Stimulated activated naive CD8-positive, alpha-beta T cell treated with anti-CD3 and anti-CD28 coated beads, Interleukin-15, amount 100 ng/mL, for 72 hours (primary cell): Measurements from ENCODE around the gene WNT7B.

Experiments used
- ATAC-seq: fragments of 150-1000 bp; cut with Tn5 transposase; 2 replicates; pipeline ENCODE4 v1.10.0; 2021; ENCODE audit warnings: mild to moderate bottlenecking, moderate library complexity
- DNase-seq, 2 donors: peaks; one replicate each; pipeline ENCODE4 v3.0.0; 2021 to 2022
- H3K27ac Mint-ChIP-seq, 2 donors: one replicate each; pipeline ENCODE4 v1.8.0; 2022; ENCODE audit warnings: mild to moderate bottlenecking in 2 of 2, mixed read lengths in 2 of 2, moderate library complexity in 2 of 2
- H3K27me3 Mint-ChIP-seq: one replicate; pipeline ENCODE4 v1.8.0; 2022; ENCODE audit warnings: mixed read lengths
- H3K4me1 Mint-ChIP-seq: one replicate; pipeline ENCODE4 v1.8.0; 2022; ENCODE audit warnings: mild to moderate bottlenecking, mixed read lengths
- H3K4me3 Mint-ChIP-seq, 2 donors: one replicate each; pipeline ENCODE4 v1.8.0; 2022; ENCODE audit warnings: mild to moderate bottlenecking in 2 of 2, mixed read lengths in 2 of 2, moderate library complexity in 1 of 2
- H3K9me3 Mint-ChIP-seq, 2 donors: one replicate each; pipeline ENCODE4 v1.8.0; 2022; ENCODE audit warnings: mixed read lengths in 2 of 2

WNT7B gene

DNA sequence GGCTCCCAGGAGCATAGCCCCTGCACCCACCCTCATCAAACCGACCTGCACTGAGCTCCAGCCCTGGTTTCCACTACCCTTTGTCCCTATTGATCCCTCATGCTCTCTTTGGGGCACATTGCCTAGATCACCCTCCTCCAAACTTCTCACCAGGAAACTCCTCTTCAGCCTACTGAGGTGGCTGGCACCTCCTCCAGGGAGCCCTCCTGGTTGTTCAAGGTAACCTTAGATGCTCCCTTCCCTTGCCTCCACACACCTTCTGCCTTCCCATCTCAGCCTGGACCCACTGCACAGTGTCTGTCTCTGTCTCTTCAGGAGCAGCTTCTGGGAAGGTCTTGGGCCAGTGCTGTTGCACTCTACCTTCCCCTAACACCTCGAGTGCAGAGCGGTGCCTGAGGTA is 15.8 kb upstream of the WNT7B start:
- ATAC-seq, result no peak

GRCh38 chr22:45991098-45991497 is 14.1 kb upstream of the WNT7B start:
- Mint-ChIP-seq H3K4me3 (no peak overlapping the region), H3K27ac (no peak overlapping the region), H3K27me3 (peaks cover 22% of the 10 kb centered on the region), H3K4me1 (peaks cover 10% of the 10 kb centered on the region), H3K9me3 (peaks cover 0 to 7% of the 10 kb centered on the region in 2 donors)
- DNase-seq (no peak), ATAC-seq (no peak)

More for the DNA sequence above, 15.8 kb upstream of the WNT7B start:
- peaks cover 0 to 7% of the 10 kb centered on the region in 2 donors for H3K9me3 Mint-ChIP-seq
- H3K27me3 Mint-ChIP-seq, result peaks cover 22% of the 10 kb centered on the region
- H3K4me1 Mint-ChIP-seq, result peaks cover 18% of the 10 kb centered on the region
- no peak overlapping the region for H3K4me3 Mint-ChIP-seq
- no peak for DNase-seq
- no peak overlapping the region for H3K27ac Mint-ChIP-seq

GRCh38 chr22:45987136-45987861 is 10.3 kb upstream of the WNT7B start:
- Mint-ChIP-seq H3K9me3 (peaks cover 0 to 9% of the 10 kb centered on the region in 2 donors), H3K4me3 (no peak overlapping the region), H3K27ac (no peak overlapping the region), H3K4me1 (no peaks in the 10 kb centered on the region), H3K27me3 (no peaks in the 10 kb centered on the region)
- ATAC-seq (no peak), DNase-seq (no peak)

GRCh38 chr22:45984316-45984916 is 7.5 kb upstream of the WNT7B start:
- Mint-ChIP-seq H3K9me3 (peaks cover 0 to 9% of the 10 kb centered on the region in 2 donors), H3K4me1 (no peaks in the 10 kb centered on the region), H3K4me3 (no peak overlapping the region), H3K27ac (no peak overlapping the region), H3K27me3 (no peaks in the 10 kb centered on the region)
- ATAC-seq, result no peak
- no peak for DNase-seq

- Mint-ChIP-seq H3K4me3 (no peak overlapping the region), H3K9me3 (peaks cover 0 to 9% of the 10 kb centered on the region in 2 donors), H3K27me3 (no peaks in the 10 kb centered on the region), H3K27ac (peak overlapping the region in 1 of 2 donors; percentile 24), H3K4me1 (no peaks in the 10 kb centered on the region)
- no peak for ATAC-seq
- DNase-seq, result no peak
Measured at GRCh38 chr22:45983797-45984196, 6.8 kb upstream of the WNT7B start.

- Mint-ChIP-seq H3K27ac (no peak overlapping the region), H3K9me3 (peaks cover 0 to 9% of the 10 kb centered on the region in 2 donors), H3K4me1 (peaks cover 11% of the 10 kb centered on the region), H3K27me3 (peaks cover 14% of the 10 kb centered on the region), H3K4me3 (no peak overlapping the region)
- DNase-seq, result no peak
- no peak for ATAC-seq
Measured at GRCh38 chr22:45980761-45981160, 3.8 kb upstream of the WNT7B start.

GRCh38 chr22:45980268-45980570 is 3.3 kb upstream of the WNT7B start:
- Mint-ChIP-seq H3K4me3 (no peak overlapping the region), H3K9me3 (peaks cover 0 to 5% of the 10 kb centered on the region in 2 donors), H3K27me3 (peaks cover 18% of the 10 kb centered on the region), H3K27ac (no peak overlapping the region), H3K4me1 (peaks cover 11% of the 10 kb centered on the region)
- ATAC-seq (no peak), DNase-seq (no peak)

DNA sequence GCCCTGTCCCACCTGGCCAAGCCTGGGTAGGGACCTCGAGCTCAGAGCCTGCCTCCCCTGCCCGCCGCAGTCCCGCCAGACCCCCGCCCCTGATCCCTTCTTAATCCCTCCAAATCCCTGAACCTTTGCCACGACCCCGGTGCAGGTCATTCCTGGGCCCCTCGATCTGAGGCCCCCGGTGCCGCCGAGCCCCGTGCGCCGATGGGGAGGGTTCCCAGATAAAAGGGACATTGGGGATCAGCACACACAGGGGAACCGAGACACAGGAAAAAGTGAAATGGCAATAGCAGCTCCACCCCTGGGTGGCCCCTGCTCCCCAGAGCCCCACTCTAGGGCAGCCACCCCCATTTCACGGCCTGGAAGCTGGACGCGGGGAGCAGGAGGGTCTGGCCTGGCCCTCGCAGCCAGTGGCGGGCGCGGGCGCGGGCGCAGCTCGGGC is 1.3 kb upstream of the WNT7B start:
- Mint-ChIP-seq H3K4me1 (peaks cover 26% of the 10 kb centered on the region), H3K27ac (no peak overlapping the region), H3K9me3 (no peaks in the 10 kb centered on the region), H3K4me3 (peak overlapping the region; percentile 21 to 72), H3K27me3 (peaks cover 38% of the 10 kb centered on the region)
- ATAC-seq, result no peak
- DNase-seq, result no peak

- DNase-seq (peak in 1 of 2 donors; percentile 29), ATAC-seq (no peak)
- peaks cover 44% of the 10 kb centered on the region for H3K27me3 Mint-ChIP-seq
- H3K27ac Mint-ChIP-seq, result no peak overlapping the region
- peak overlapping the region; percentile 32 to 72 for H3K4me3 Mint-ChIP-seq
- no peaks in the 10 kb centered on the region for H3K9me3 Mint-ChIP-seq
- peaks cover 26% of the 10 kb centered on the region for H3K4me1 Mint-ChIP-seq
Measured at GRCh38 chr22:45977551-45978274, 751 bp upstream of the WNT7B start.

- DNase-seq, result no peak
- Mint-ChIP-seq H3K9me3 (no peaks in the 10 kb centered on the region), H3K27me3 (peaks cover 50% of the 10 kb centered on the region), H3K27ac (no peak overlapping the region), H3K4me3 (peak overlapping the region in 1 of 2 donors; percentile 30), H3K4me1 (peaks cover 26% of the 10 kb centered on the region)
- no peak for ATAC-seq
Measured at GRCh38 chr22:45976254-45977002, 534 bp downstream of the WNT7B start.

- DNase-seq (no peak), ATAC-seq (no peak)
- H3K4me1 Mint-ChIP-seq, result peaks cover 35% of the 10 kb centered on the region
- H3K27me3 Mint-ChIP-seq, result peaks cover 60% of the 10 kb centered on the region
- H3K4me3 Mint-ChIP-seq, result peak overlapping the region; percentile 22 to 47
- H3K27ac Mint-ChIP-seq, result no peak overlapping the region
- no peaks in the 10 kb centered on the region for H3K9me3 Mint-ChIP-seq
Measured at GRCh38 chr22:45975164-45976161, 1.5 kb downstream of the WNT7B start.

GRCh38 chr22:45974498-45974897 is 2.5 kb downstream of the WNT7B start:
- no peak overlapping the region for H3K27ac Mint-ChIP-seq

GRCh38 chr22:45972889-45973253 is 4.1 kb downstream of the WNT7B start:
- Mint-ChIP-seq H3K27ac (no peak overlapping the region), H3K27me3 (peaks cover 80% of the 10 kb centered on the region), H3K4me3 (no peak overlapping the region), H3K9me3 (no peaks in the 10 kb centered on the region), H3K4me1 (peaks cover 38% of the 10 kb centered on the region)
- ATAC-seq, result no peak
- DNase-seq, result no peak

More at GRCh38 chr22:45974498-45974897, 2.5 kb downstream of the WNT7B start:
- Mint-ChIP-seq H3K9me3 (no peaks in the 10 kb centered on the region), H3K4me1 (peaks cover 40% of the 10 kb centered on the region), H3K4me3 (no peak overlapping the region), H3K27me3 (peaks cover 69% of the 10 kb centered on the region)
- DNase-seq, result no peak
- ATAC-seq, result no peak

GRCh38 chr22:45972091-45972888 is 4.7 kb downstream of the WNT7B start:
- peaks cover 79% of the 10 kb centered on the region for H3K27me3 Mint-ChIP-seq
- H3K4me3 Mint-ChIP-seq, result no peak overlapping the region
- H3K9me3 Mint-ChIP-seq, result no peaks in the 10 kb centered on the region
- no peak overlapping the region for H3K27ac Mint-ChIP-seq
- ATAC-seq (no peak), DNase-seq (no peak)
- peaks cover 32% of the 10 kb centered on the region for H3K4me1 Mint-ChIP-seq
